K562 (cell line): Measurements from ENCODE around the gene PPAN. TPM values are rescaled to one million over a fixed set of nuclear protein-coding genes. Genes with fewer than 3 reads are reported as not detected.

ENCODE experiments used
- ATAC-seq: fragments of 200-7000 bp; cut with Tn5 transposase; 3 replicates; pipeline ENCODE4 v1.9.1; 2020; ENCODE audit warnings: moderate library complexity
- BruUV-seq: library from RNA; stranded (reverse); fragments of 400-500 nt; replicated peaks from 2 replicates; lab custom pipeline; 2021; lab: Mats Ljungman, UMichigan
- CTCF ChIA-PET: fragments of 300-600 bp; formaldehyde crosslinking; extraction: SDS; loops from one replicate; lab custom pipeline; 2021; ENCODE audit warnings: low intra/inter-chr PET ratio; lab: Yijun Ruan, JAX
- POLR2A ChIA-PET: fragments of 300-600, 350-650 bp; sonication (Branson Sonifier 250); formaldehyde crosslinking; extraction: SDS; loops from one replicate; lab custom pipeline; 2021; ENCODE audit warnings: antibody characterized with exemption, inconsistent platforms; lab: Yijun Ruan, JAX
- DNase-seq, 4 experiments: peaks; one replicate each; pipeline versions ENCODE4 v3.0.0 to v3.0.0-alpha.2; 2011 to 2018; ENCODE audit warnings: low spot score in 3 of 4, mixed read lengths in 3 of 4; ENCODE audit errors: extremely low read depth in 1 of 4
- FAIRE-seq: peaks from 2 replicates; lab custom pipeline; 2011; peaks lifted over from hg19 to GRCh38; lab: Jason Lieb, UNC
- H2AFZ ChIP-seq: 2 replicates; pipeline ENCODE4 v1.6.0; 2011; ENCODE audit warnings: low read depth, low read length, control low read depth, inconsistent platforms
- H3K27ac ChIP-seq: fragments of 200-600 bp; 3 replicates; pipeline ENCODE4 v1.8.0; 2011; ENCODE audit warnings: low read depth, mild to moderate bottlenecking, control low read depth, inconsistent platforms, low read length, moderate library complexity, mixed read lengths; ENCODE audit errors: extremely low read depth
- H3K27me3 ChIP-seq, 2 experiments: fragments of 300-600 bp in 1 of 2; 2 replicates in 1 of 2; 3 replicates in 1 of 2; pipeline versions ENCODE4 v1.6.0 to v1.8.0; 2011; ENCODE audit warnings: inconsistent platforms in 2 of 2, low read length in 2 of 2, mild to moderate bottlenecking in 1 of 2, mixed read lengths in 1 of 2, moderate library complexity in 1 of 2; ENCODE audit not compliant: control insufficient read depth in 2 of 2, insufficient read depth in 2 of 2
- H3K36me3 ChIP-seq: fragments of 300-600 bp; 3 replicates; pipeline ENCODE4 v1.8.0; 2011; ENCODE audit warnings: mild to moderate bottlenecking, low read length, inconsistent platforms; ENCODE audit not compliant: control insufficient read depth, insufficient read depth
- H3K4me1 ChIP-seq, 2 experiments: fragments of 200-600 bp in 1 of 2; replicated peaks in 1 of 2; 2 replicates in 1 of 2; 3 replicates in 1 of 2; pipeline versions ENCODE4 v1.5.1 to v1.8.0; 2011; ENCODE audit warnings: inconsistent platforms in 2 of 2, low read length in 2 of 2, mild to moderate bottlenecking in 1 of 2, mixed read lengths in 1 of 2, moderate library complexity in 1 of 2; ENCODE audit not compliant: control insufficient read depth in 2 of 2, insufficient read depth in 2 of 2
- H3K4me2 ChIP-seq: 2 replicates; pipeline ENCODE4 v1.6.1; 2011; ENCODE audit warnings: low read length, control low read depth, inconsistent platforms, mixed read lengths; ENCODE audit not compliant: insufficient read depth
- H3K4me3 ChIP-seq: fragments of 200-600 bp; sonication (generic), shearing (Covaris generic); 2 replicates; pipeline ENCODE4 v1.5.1; 2016; ENCODE audit warnings: control low read depth, inconsistent platforms
- H3K79me2 ChIP-seq: fragments of 200-600 bp; 3 replicates; pipeline ENCODE4 v1.8.0; 2011; ENCODE audit warnings: low read length, inconsistent platforms; ENCODE audit not compliant: control insufficient read depth, insufficient read depth
- H3K9ac ChIP-seq, 2 experiments: 2 replicates each; pipeline versions ENCODE4 v1.6.0 to v1.6.1; 2011; ENCODE audit warnings: low read depth in 2 of 2, low read length in 2 of 2, control low read depth in 1 of 2, inconsistent platforms in 1 of 2, mild to moderate bottlenecking in 1 of 2, mixed read lengths in 1 of 2; ENCODE audit not compliant: insufficient read depth in 1 of 2
- H3K9me1 ChIP-seq: one replicate; pipeline ENCODE4 v1.6.0; 2011; ENCODE audit warnings: inconsistent platforms, mild to moderate bottlenecking, low read length, moderate library complexity; ENCODE audit not compliant: control insufficient read depth, insufficient read depth
- H3K9me3 ChIP-seq: replicated peaks from 2 replicates; pipeline ENCODE4 v1.5.1; 2011; ENCODE audit warnings: low read depth, low read length, inconsistent platforms; ENCODE audit not compliant: control insufficient read depth, insufficient read depth
- H4K20me1 ChIP-seq: replicated peaks from 2 replicates; pipeline ENCODE4 v1.6.1; 2011; ENCODE audit warnings: low read length, inconsistent platforms, mixed read lengths; ENCODE audit not compliant: control insufficient read depth, insufficient read depth
- CXXC5 ChIP-seq: fragments of 250-450 bp; sonication (Bioruptor Pico); IDR thresholded peaks from 2 replicates; pipeline ENCODE4 v1.8.0; 2022; ENCODE audit warnings: inconsistent platforms, mild to moderate bottlenecking, moderate library complexity
- HLTF ChIP-seq: fragments of 450-650 bp; IDR thresholded peaks from 2 replicates; pipeline ENCODE4 v1.6.1; 2016
- KDM5B ChIP-seq: fragments of 200-600 bp; sonication (generic); IDR thresholded peaks from 2 replicates; pipeline ENCODE4 v1.6.1; 2012; ENCODE audit warnings: low read depth, mild to moderate bottlenecking, moderate library complexity, low read length, control low read depth, inconsistent platforms; ENCODE audit not compliant: insufficient replicate concordance
- MEF2D ChIP-seq: conservative IDR thresholded peaks from 2 replicates; pipeline ENCODE4 v1.6.1; 2016; ENCODE audit warnings: low read depth, missing genetic modification characterization, missing compliant biosample characterization
- MIER1 ChIP-seq: fragments of 450-650 bp; IDR thresholded peaks from 2 replicates; pipeline ENCODE4 v1.6.1; 2016; ENCODE audit warnings: antibody characterized with exemption, mild to moderate bottlenecking, low read depth
- NR3C1 ChIP-seq: sonication (generic); formaldehyde crosslinking; IDR thresholded peaks from 2 replicates; pipeline ENCODE4 v1.8.1; 2022; ENCODE audit warnings: missing genetic modification reagents
- STAG1 ChIP-seq: sonication (generic); formaldehyde crosslinking; IDR thresholded peaks from 2 replicates; pipeline ENCODE4 v1.5.0; 2020; ENCODE audit warnings: missing genetic modification reagents, borderline replicate concordance
- WGBS: fragments of 100-300 bp; shearing (Covaris generic); methylation state at CpG from one replicate; pipeline ENCODE4 v1.1.6; 2016; ENCODE audit warnings: low coverage, mixed read lengths; ENCODE audit not compliant: insufficient coverage; ENCODE audit errors: missing lambda C conversion rate; 5-methylcytosine and 5-hydroxymethylcytosine counted together
- in situ Hi-C: fragments of 300-500 bp; cut with MboI; formaldehyde crosslinking; loops from 4 replicates; pipeline ENCODE4 v1.15.0; 2018; ENCODE audit warnings: inconsistent platforms, mixed read lengths
- intact Hi-C: fragments of 100-400 bp; cut with micrococcal nuclease; formaldehyde crosslinking; loops from 2 replicates; pipeline ENCODE4 v1.14.2; 2022
- polyA plus RNA-seq, 8 experiments: library from polyadenylated mRNA; depleted of rRNA in 4 of 8; stranded (reverse) in 5 of 8; unstranded in 3 of 8; fragments of >200 nt; fragmentation: Nextera tagmentation in 2 of 8; fragmentation: Illumina TruSeq in 1 of 8; extraction: Ambion mirVana in 2 of 8; extraction: Trizol in 1 of 8; gene quantifications; 2 replicates each; pipeline versions ENCODE4 v1.2.1 to v1.2.3, GENCODE V29; 2011 to 2014; ENCODE audit warnings: inconsistent platforms in 1 of 8, missing spikeins in 1 of 8
- total RNA-seq, 7 experiments: library from RNA; depleted of rRNA in 6 of 7; stranded (reverse); fragments of >200 nt in 6 of 7; fragmentation: Illumina TruSeq in 2 of 7; extraction: Trizol in 2 of 7; gene quantifications; 2 replicates each; pipeline versions ENCODE4 v1.2.1 to v1.2.3, GENCODE V29; 2011 to 2021; ENCODE audit warnings: low replicate concordance in 1 of 7
- TF ChIP-seq, protein P1 (sequence below): fragments of 250-450 bp; sonication (Bioruptor Pico); IDR thresholded peaks from 2 replicates; pipeline ENCODE4 v1.5.0; 2021
- TF ChIP-seq, protein P2 (sequence below): sonication (generic); formaldehyde crosslinking; IDR thresholded peaks from 2 replicates; pipeline ENCODE4 v1.8.1; 2023; ENCODE audit warnings: mild to moderate bottlenecking, missing genetic modification reagents, moderate library complexity
- TF ChIP-seq, protein P3 (sequence below): sonication (generic); formaldehyde crosslinking; IDR thresholded peaks from 2 replicates; pipeline ENCODE4 v1.8.1; 2023; ENCODE audit warnings: mild to moderate bottlenecking, missing genetic modification reagents
- TF ChIP-seq, protein P4 (sequence below): fragments of 250-450 bp; sonication (Bioruptor Pico); IDR thresholded peaks from 2 replicates; pipeline ENCODE4 v1.8.0; 2022; ENCODE audit warnings: inconsistent platforms, mild to moderate bottlenecking, moderate library complexity, borderline replicate concordance
- TF ChIP-seq, protein P5 (sequence below): sonication (generic); formaldehyde crosslinking; IDR thresholded peaks from 2 replicates; pipeline ENCODE4 v1.9.0; 2022; ENCODE audit warnings: mild to moderate bottlenecking, missing genetic modification reagents
- TF ChIP-seq, protein P6 (sequence below): sonication (generic); formaldehyde crosslinking; IDR thresholded peaks from 2 replicates; pipeline ENCODE4 v1.8.0; 2023; ENCODE audit warnings: mild to moderate bottlenecking, missing genetic modification reagents

The PPAN gene
- total and polyA plus RNA-seq, 9 of the 15 experiments (the other 6 are each of a cell fraction or from before 2014, with no cell fraction given) = 2.2 to 129 (median 59.1) TPM

DNA sequence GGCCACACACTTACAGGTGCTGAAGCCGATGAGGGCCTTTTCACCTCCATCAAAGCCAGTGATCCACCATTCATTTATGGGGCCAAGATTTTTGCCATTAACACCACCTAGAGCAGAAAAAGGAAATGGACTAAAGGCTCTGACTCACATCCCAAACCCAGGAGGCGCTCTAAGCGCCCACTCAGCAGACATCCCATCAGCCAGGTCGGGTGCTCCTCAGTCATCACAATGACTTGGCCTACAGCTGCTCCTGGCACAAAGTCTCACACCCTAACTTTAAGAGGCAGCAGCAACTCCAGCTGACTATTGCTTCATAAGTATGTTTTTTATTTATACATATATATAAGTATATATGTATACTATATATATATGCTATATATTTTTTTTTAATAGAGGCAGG is 49.7 kb downstream of the PPAN start:
- Histone ChIP-seq H4K20me1 (no peaks in the 10 kb centered on the region), H3K27ac (no peak overlapping the region), H3K36me3 (peaks cover 97% of the 10 kb centered on the region), H3K27me3 (no peaks in the 10 kb centered on the region), H2AFZ (no peak overlapping the region), H3K79me2 (no peaks in the 10 kb centered on the region), H3K9ac (no peak overlapping the region), H3K4me3 (no peak overlapping the region), H3K9me1 (no peaks in the 10 kb centered on the region), H3K4me2 (no peak overlapping the region), H3K9me3 (no peaks in the 10 kb centered on the region), H3K4me1 (no peaks in the 10 kb centered on the region)
- in situ Hi-C loops = no loop called here
- DNase-seq (no peak), FAIRE-seq (no peak), ATAC-seq (no peak)
- ChIA-PET POLR2A (no interaction called here), CTCF (no interaction called here)
- no TSS peak for BruUV-seq
- 91% methylated on average over 4 of the region's 4 CpGs for WGBS
- intact Hi-C loops = no loop called here
- no peak for TF ChIP-seq CXXC5 (CRISPR knock-in tag)
- TF ChIP-seq, protein P1, sequence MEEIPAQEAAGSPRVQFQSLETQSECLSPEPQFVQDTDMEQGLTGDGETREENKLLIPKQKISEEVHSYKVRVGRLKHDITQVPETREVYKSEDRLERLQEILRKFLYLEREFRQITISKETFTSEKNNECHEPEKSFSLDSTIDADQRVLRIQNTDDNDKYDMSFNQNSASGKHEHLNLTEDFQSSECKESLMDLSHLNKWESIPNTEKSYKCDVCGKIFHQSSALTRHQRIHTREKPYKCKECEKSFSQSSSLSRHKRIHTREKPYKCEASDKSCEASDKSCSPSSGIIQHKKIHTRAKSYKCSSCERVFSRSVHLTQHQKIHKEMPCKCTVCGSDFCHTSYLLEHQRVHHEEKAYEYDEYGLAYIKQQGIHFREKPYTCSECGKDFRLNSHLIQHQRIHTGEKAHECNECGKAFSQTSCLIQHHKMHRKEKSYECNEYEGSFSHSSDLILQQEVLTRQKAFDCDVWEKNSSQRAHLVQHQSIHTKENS = no peak
- TF ChIP-seq KDM5B = no peak
- TF ChIP-seq, protein P2, sequence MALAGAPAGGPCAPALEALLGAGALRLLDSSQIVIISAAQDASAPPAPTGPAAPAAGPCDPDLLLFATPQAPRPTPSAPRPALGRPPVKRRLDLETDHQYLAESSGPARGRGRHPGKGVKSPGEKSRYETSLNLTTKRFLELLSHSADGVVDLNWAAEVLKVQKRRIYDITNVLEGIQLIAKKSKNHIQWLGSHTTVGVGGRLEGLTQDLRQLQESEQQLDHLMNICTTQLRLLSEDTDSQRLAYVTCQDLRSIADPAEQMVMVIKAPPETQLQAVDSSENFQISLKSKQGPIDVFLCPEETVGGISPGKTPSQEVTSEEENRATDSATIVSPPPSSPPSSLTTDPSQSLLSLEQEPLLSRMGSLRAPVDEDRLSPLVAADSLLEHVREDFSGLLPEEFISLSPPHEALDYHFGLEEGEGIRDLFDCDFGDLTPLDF (CRISPR knock-in tag) = no peak
- no peak for TF ChIP-seq STAG1 (CRISPR knock-in tag)
- no peak for TF ChIP-seq MEF2D (tag)
- TF ChIP-seq, protein P3, sequence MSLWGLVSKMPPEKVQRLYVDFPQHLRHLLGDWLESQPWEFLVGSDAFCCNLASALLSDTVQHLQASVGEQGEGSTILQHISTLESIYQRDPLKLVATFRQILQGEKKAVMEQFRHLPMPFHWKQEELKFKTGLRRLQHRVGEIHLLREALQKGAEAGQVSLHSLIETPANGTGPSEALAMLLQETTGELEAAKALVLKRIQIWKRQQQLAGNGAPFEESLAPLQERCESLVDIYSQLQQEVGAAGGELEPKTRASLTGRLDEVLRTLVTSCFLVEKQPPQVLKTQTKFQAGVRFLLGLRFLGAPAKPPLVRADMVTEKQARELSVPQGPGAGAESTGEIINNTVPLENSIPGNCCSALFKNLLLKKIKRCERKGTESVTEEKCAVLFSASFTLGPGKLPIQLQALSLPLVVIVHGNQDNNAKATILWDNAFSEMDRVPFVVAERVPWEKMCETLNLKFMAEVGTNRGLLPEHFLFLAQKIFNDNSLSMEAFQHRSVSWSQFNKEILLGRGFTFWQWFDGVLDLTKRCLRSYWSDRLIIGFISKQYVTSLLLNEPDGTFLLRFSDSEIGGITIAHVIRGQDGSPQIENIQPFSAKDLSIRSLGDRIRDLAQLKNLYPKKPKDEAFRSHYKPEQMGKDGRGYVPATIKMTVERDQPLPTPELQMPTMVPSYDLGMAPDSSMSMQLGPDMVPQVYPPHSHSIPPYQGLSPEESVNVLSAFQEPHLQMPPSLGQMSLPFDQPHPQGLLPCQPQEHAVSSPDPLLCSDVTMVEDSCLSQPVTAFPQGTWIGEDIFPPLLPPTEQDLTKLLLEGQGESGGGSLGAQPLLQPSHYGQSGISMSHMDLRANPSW = no peak
- no peak for TF ChIP-seq MIER1
- TF ChIP-seq, protein P4, sequence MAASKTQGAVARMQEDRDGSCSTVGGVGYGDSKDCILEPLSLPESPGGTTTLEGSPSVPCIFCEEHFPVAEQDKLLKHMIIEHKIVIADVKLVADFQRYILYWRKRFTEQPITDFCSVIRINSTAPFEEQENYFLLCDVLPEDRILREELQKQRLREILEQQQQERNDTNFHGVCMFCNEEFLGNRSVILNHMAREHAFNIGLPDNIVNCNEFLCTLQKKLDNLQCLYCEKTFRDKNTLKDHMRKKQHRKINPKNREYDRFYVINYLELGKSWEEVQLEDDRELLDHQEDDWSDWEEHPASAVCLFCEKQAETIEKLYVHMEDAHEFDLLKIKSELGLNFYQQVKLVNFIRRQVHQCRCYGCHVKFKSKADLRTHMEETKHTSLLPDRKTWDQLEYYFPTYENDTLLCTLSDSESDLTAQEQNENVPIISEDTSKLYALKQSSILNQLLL (CRISPR knock-in tag) = no peak
- TF ChIP-seq, protein P5, sequence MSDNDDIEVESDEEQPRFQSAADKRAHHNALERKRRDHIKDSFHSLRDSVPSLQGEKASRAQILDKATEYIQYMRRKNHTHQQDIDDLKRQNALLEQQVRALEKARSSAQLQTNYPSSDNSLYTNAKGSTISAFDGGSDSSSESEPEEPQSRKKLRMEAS = no peak
- TF ChIP-seq, protein P6, sequence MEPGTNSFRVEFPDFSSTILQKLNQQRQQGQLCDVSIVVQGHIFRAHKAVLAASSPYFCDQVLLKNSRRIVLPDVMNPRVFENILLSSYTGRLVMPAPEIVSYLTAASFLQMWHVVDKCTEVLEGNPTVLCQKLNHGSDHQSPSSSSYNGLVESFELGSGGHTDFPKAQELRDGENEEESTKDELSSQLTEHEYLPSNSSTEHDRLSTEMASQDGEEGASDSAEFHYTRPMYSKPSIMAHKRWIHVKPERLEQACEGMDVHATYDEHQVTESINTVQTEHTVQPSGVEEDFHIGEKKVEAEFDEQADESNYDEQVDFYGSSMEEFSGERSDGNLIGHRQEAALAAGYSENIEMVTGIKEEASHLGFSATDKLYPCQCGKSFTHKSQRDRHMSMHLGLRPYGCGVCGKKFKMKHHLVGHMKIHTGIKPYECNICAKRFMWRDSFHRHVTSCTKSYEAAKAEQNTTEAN (CRISPR knock-in tag) = no peak
- TF ChIP-seq NR3C1 = no peak
- no peak for TF ChIP-seq HLTF
